ENCODE data around the gene SYNDIG1. TPM values are rescaled to one million over a fixed set of nuclear protein-coding genes. Genes with fewer than 3 reads are reported as not detected.

The SYNDIG1 gene
- polyA plus RNA-seq, 1 donor from 2014 or later: 0.22 TPM

- no peaks in the 10 kb centered on the region for H3K36me3 ChIP-seq (ENCODE audit: insufficient read depth, low read length)
- H3K9ac ChIP-seq (ENCODE audit: low read length): no peak overlapping the region
- H2AFZ ChIP-seq (ENCODE audit: low read depth, low read length): no peak overlapping the region
- no peaks in the 10 kb centered on the region for H3F3A ChIP-seq (ENCODE audit: insufficient read depth, low read length, poor library complexity, severe bottlenecking)
- H3K27me3 ChIP-seq (ENCODE audit: insufficient read depth, low read depth, low read length): no peaks in the 10 kb centered on the region
- H4K20me1 ChIP-seq (ENCODE audit: insufficient read depth): no peaks in the 10 kb centered on the region
- TF ChIP-seq MXI1 (conservative IDR thresholded peaks at IDR 0.05; ENCODE audit: poor library complexity, severe bottlenecking) (no peak), SMC3 (conservative IDR thresholded peaks at IDR 0.05; ENCODE audit: poor library complexity) (no peak), EP300 (conservative IDR thresholded peaks at IDR 0.05; ENCODE audit: poor library complexity, severe bottlenecking) (no peak), EZH2 (IDR thresholded peaks at IDR 0.05; ENCODE audit: borderline replicate concordance, insufficient read depth, low read length, poor library complexity, severe bottlenecking) (no peak), REST (IDR thresholded peaks at IDR 0.05; ENCODE audit: borderline replicate concordance) (no peak), POLR2AphosphoS5 (IDR thresholded peaks at IDR 0.05) (no peak), TAF1 (IDR thresholded peaks at IDR 0.05; ENCODE audit: low read depth) (no peak), RAD21 (conservative IDR thresholded peaks at IDR 0.05) (no peak)
- TF ChIP-seq, protein P1, sequence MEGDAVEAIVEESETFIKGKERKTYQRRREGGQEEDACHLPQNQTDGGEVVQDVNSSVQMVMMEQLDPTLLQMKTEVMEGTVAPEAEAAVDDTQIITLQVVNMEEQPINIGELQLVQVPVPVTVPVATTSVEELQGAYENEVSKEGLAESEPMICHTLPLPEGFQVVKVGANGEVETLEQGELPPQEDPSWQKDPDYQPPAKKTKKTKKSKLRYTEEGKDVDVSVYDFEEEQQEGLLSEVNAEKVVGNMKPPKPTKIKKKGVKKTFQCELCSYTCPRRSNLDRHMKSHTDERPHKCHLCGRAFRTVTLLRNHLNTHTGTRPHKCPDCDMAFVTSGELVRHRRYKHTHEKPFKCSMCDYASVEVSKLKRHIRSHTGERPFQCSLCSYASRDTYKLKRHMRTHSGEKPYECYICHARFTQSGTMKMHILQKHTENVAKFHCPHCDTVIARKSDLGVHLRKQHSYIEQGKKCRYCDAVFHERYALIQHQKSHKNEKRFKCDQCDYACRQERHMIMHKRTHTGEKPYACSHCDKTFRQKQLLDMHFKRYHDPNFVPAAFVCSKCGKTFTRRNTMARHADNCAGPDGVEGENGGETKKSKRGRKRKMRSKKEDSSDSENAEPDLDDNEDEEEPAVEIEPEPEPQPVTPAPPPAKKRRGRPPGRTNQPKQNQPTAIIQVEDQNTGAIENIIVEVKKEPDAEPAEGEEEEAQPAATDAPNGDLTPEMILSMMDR (IDR thresholded peaks at IDR 0.05; ENCODE audit: poor library complexity, severe bottlenecking): no peak
- no peaks in the 10 kb centered on the region for H3K9me3 ChIP-seq (ENCODE audit: low read length)
- H3K4me3 ChIP-seq (ENCODE audit: low read length): no peak overlapping the region
- H3K27ac ChIP-seq (ENCODE audit: low read length): no peak overlapping the region
- no peak overlapping the region for H3K4me2 ChIP-seq (ENCODE audit: low read length)
- H3K79me2 ChIP-seq (replicated peaks; ENCODE audit: insufficient read depth, low read length): no peaks in the 10 kb centered on the region
- H3K9me2 ChIP-seq (ENCODE audit: insufficient read depth, low read length): no peaks in the 10 kb centered on the region
Observed at GRCh38 chr20:24459733-24460132, 9.7 kb upstream of the SYNDIG1 start.

GRCh38 chr20:24460712-24461111 lies 8.7 kb upstream of the SYNDIG1 start:
- H3K27ac ChIP-seq (ENCODE audit: low read length): no peak overlapping the region
- no peaks in the 10 kb centered on the region for H4K20me1 ChIP-seq (ENCODE audit: insufficient read depth)
- no peak for TF ChIP-seq MXI1 (conservative IDR thresholded peaks at IDR 0.05; ENCODE audit: poor library complexity, severe bottlenecking)
- TF ChIP-seq SMC3 (conservative IDR thresholded peaks at IDR 0.05; ENCODE audit: poor library complexity): no peak
- no peak for TF ChIP-seq EZH2 (IDR thresholded peaks at IDR 0.05; ENCODE audit: borderline replicate concordance, insufficient read depth, low read length, poor library complexity, severe bottlenecking)
- TF ChIP-seq, protein P1 (IDR thresholded peaks at IDR 0.05; ENCODE audit: poor library complexity, severe bottlenecking): no peak
- no peak for TF ChIP-seq TAF1 (IDR thresholded peaks at IDR 0.05; ENCODE audit: low read depth)
- TF ChIP-seq REST (IDR thresholded peaks at IDR 0.05; ENCODE audit: borderline replicate concordance): no peak
- TF ChIP-seq RAD21 (conservative IDR thresholded peaks at IDR 0.05): no peak
- no peak for TF ChIP-seq EP300 (conservative IDR thresholded peaks at IDR 0.05; ENCODE audit: poor library complexity, severe bottlenecking)
- TF ChIP-seq POLR2AphosphoS5 (IDR thresholded peaks at IDR 0.05): no peak
- H3K9ac ChIP-seq (ENCODE audit: low read length): no peak overlapping the region
- H3K9me2 ChIP-seq (ENCODE audit: insufficient read depth, low read length): no peaks in the 10 kb centered on the region
- H3K9me3 ChIP-seq (ENCODE audit: low read length): no peaks in the 10 kb centered on the region
- no peaks in the 10 kb centered on the region for H3K27me3 ChIP-seq (ENCODE audit: insufficient read depth, low read depth, low read length)
- H3F3A ChIP-seq (ENCODE audit: insufficient read depth, low read length, poor library complexity, severe bottlenecking): no peaks in the 10 kb centered on the region
- H2AFZ ChIP-seq (ENCODE audit: low read depth, low read length): no peak overlapping the region
- no peaks in the 10 kb centered on the region for H3K79me2 ChIP-seq (replicated peaks; ENCODE audit: insufficient read depth, low read length)
- H3K36me3 ChIP-seq (ENCODE audit: insufficient read depth, low read length): no peaks in the 10 kb centered on the region
- H3K4me3 ChIP-seq (ENCODE audit: low read length): no peak overlapping the region
- H3K4me2 ChIP-seq (ENCODE audit: low read length): no peak overlapping the region
